ENCODE data around the gene CNTN1.

GRCh38 chr12:41055875-41056577, 363.8 kb downstream of the CNTN1 start:
- no peak for TF ChIP-seq ZBTB49 (CRISPR knock-in tag; IDR thresholded peaks at IDR 0.05; ENCODE audit: borderline replicate concordance)
- no peak for TF ChIP-seq CREB1 (IDR thresholded peaks at IDR 0.05)
- TF ChIP-seq CREB1 (CRISPR knock-in tag; IDR thresholded peaks at IDR 0.05), result no peak
- no peak for TF ChIP-seq CTCF (IDR thresholded peaks at IDR 0.05 in 2 of 3, conservative IDR thresholded peaks at IDR 0.05 in 1 of 3; ENCODE audit: insufficient read depth in 2 of 3, low read depth in 1 of 3, low read length in 3 of 3)
